ENCODE results near the gene ETFDH. TPM values are rescaled to one million over a fixed set of nuclear protein-coding genes. Genes with fewer than 3 reads are reported as not detected.

Gene ETFDH
- total and polyA plus RNA-seq, 2 experiments from 2014 or later = 11.4 to 17.7 TPM

GRCh38 chr4:158714937-158715336 is 42.8 kb downstream of the ETFDH start:
- peaks cover 7% of the 10 kb centered on the region for H4K20me1 ChIP-seq (replicated peaks; ENCODE audit: insufficient read depth)
- H3K27ac Mint-ChIP-seq = no peak overlapping the region
- H3K36me3 ChIP-seq (ENCODE audit: insufficient read depth) = peaks cover 80% of the 10 kb centered on the region
- H3K9me2 ChIP-seq (ENCODE audit: insufficient read depth) = no peaks in the 10 kb centered on the region
- no peak overlapping the region for H3K4me3 Mint-ChIP-seq
- no peaks in the 10 kb centered on the region for H3K27me3 Mint-ChIP-seq (ENCODE audit: insufficient read depth, low read depth, poor library complexity)
- H3K4me2 ChIP-seq = no peak overlapping the region
- H2AFZ ChIP-seq = no peak overlapping the region
- TF ChIP-seq POLR2AphosphoS5 (IDR thresholded peaks at IDR 0.05; ENCODE audit: low read depth) (no peak), EZH2phosphoT487 (IDR thresholded peaks at IDR 0.05; ENCODE audit: unreplicated experiment) (no peak), ZNF462 (CRISPR knock-in tag; IDR thresholded peaks at IDR 0.05) (no peak), REST (IDR thresholded peaks at IDR 0.05; ENCODE audit: unreplicated experiment) (no peak), ETS1 (IDR thresholded peaks at IDR 0.05) (no peak), CREB1 (CRISPR knock-in tag; IDR thresholded peaks at IDR 0.05; ENCODE audit: low read depth) (no peak), ZNF114 (CRISPR knock-in tag; IDR thresholded peaks at IDR 0.05) (no peak), CTCF (conservative IDR thresholded peaks at IDR 0.05; ENCODE audit: low read depth in 2 of 2) (no peak), JUNB (IDR thresholded peaks at IDR 0.05; ENCODE audit: unreplicated experiment) (no peak)
- H3K27ac ChIP-seq (ENCODE audit: low read depth) = no peak overlapping the region
- peaks cover 90% of the 10 kb centered on the region for H3K36me3 Mint-ChIP-seq (ENCODE audit: low read depth)
- no peaks in the 10 kb centered on the region for H3K27me3 ChIP-seq (ENCODE audit: insufficient read depth)
- DNase-seq (ENCODE audit: low spot score) = no peak
- no peaks in the 10 kb centered on the region for H3K9me3 Mint-ChIP-seq
- no peaks in the 10 kb centered on the region for H3K4me1 Mint-ChIP-seq
- H3K4me1 ChIP-seq (ENCODE audit: insufficient read depth) = no peaks in the 10 kb centered on the region
- 0 out of 2 replicates have a peak, but pooled peaks cover 6% of the 10 kb centered on the region for H3K79me2 ChIP-seq (replicated peaks; ENCODE audit: insufficient read depth)
- ATAC-seq = no peak
- no peak overlapping the region for H3K4me3 ChIP-seq
- H3F3A ChIP-seq (replicated peaks; ENCODE audit: low read depth) = no peaks in the 10 kb centered on the region

Data from GM23338 (cell line).